ENCODE results near the gene CDH23. TPM values are rescaled to one million over a fixed set of nuclear protein-coding genes. Genes with fewer than 3 reads are reported as not detected.

Gene CDH23
- total and polyA plus RNA-seq, 2 donors (not counting 1 experiment from before 2014, with no cell fraction given) = 0.37 to 0.89 TPM

DNA sequence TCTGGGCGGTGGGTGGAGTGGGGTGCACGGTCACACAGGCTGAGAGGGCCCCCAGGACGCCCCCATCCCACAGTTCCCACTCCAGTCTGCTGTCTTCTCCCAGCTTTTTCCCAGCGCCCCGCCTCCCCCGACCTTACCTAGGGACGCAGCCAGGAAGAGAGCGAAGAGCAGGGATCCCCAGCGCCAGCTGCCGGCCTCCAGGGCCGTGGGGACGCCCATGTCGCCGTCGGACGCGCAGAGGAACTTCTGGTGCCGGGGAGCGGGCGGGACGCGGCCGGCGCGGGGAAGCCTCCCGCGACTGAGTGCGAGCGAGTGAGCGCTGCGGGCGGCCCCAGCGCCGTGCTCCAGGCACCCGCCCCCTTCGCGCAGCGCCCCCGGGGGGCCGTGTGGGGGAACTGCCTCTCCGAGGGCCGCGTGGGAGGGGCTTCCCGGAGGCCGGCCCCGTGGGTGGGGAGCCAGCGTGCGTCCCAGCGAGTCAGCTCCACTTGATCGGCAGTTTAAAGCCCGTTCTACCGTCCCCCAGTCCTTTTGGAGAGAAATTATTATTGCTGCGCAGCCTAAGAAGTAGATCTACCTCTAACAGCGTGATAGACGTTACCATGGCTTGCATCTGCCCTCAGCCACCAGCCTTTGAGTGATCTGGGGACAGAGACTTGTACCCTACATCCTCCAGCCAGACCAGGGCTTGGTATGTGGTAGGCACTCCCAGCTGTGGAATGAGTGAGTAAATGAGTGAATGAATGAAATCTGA, 376.7 kb downstream of the CDH23 start, which contains the start of gene VSIR:
VSIR (minus strand) TSS at position 300 of the 751 bp plus-strand sequence; CDS start at position 219, 81 bp downstream.
- ATAC-seq (ENCODE audit: low read depth) (peak; percentile 81), DNase-seq (peak; percentile 95)
- TF ChIP-seq, protein P1, sequence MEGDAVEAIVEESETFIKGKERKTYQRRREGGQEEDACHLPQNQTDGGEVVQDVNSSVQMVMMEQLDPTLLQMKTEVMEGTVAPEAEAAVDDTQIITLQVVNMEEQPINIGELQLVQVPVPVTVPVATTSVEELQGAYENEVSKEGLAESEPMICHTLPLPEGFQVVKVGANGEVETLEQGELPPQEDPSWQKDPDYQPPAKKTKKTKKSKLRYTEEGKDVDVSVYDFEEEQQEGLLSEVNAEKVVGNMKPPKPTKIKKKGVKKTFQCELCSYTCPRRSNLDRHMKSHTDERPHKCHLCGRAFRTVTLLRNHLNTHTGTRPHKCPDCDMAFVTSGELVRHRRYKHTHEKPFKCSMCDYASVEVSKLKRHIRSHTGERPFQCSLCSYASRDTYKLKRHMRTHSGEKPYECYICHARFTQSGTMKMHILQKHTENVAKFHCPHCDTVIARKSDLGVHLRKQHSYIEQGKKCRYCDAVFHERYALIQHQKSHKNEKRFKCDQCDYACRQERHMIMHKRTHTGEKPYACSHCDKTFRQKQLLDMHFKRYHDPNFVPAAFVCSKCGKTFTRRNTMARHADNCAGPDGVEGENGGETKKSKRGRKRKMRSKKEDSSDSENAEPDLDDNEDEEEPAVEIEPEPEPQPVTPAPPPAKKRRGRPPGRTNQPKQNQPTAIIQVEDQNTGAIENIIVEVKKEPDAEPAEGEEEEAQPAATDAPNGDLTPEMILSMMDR (IDR thresholded peaks at IDR 0.05) = peak; percentile 93
- no peak for TF ChIP-seq EZH2 (IDR thresholded peaks at IDR 0.05; ENCODE audit: borderline replicate concordance, insufficient read depth, low read depth, low read length, poor library complexity, severe bottlenecking)
- CTCF ChIA-PET = interaction anchor here (0.6 to 4.8 kb wide), 37 partner anchors 9 to 457 kb away, joined by 3 to 36 read pairs (median 4); partner anchors contain the start of gene SLC29A3
- peaks cover 82% of the 10 kb centered on the region for H3K79me2 ChIP-seq (ENCODE audit: control insufficient read depth, insufficient read depth, low read length)
- peak within 1 kb of the TSS; percentile 88 to 95 for H3K27ac ChIP-seq (ENCODE audit: low read length in 2 of 2)
- H3K27me3 ChIP-seq (replicated peaks in 1 of 4; ENCODE audit: control extremely low read depth in 1 of 4, control insufficient read depth in 3 of 4, insufficient read depth in 4 of 4, low read length in 3 of 4) = no peaks in the 10 kb centered on the region
- no peaks in the 10 kb centered on the region for H4K20me1 ChIP-seq (ENCODE audit: control insufficient read depth, insufficient read depth, low read length, poor library complexity, severe bottlenecking)
- no peaks in the 10 kb centered on the region for H3K9me3 Mint-ChIP-seq (ENCODE audit: insufficient read depth)
- H3K4me1 ChIP-seq (ENCODE audit: control insufficient read depth in 2 of 2, insufficient read depth in 2 of 2, low read length in 2 of 2) = peaks cover 78 to 90% of the 10 kb centered on the region in 2 donors
- POLR2A ChIA-PET = interaction anchor here (0.6 to 3.0 kb wide), 15 partner anchors 10 to 479 kb away, joined by 3 to 12 read pairs (median 3); partner anchors contain the start of genes ANAPC16 and ASCC1
- peak within 1 kb of the TSS; percentile 94 for H3K9ac ChIP-seq (ENCODE audit: low read length)
- no peaks in the 10 kb centered on the region for H3K9me3 ChIP-seq (ENCODE audit: control extremely low read depth in 1 of 3, control insufficient read depth in 2 of 3, insufficient read depth in 1 of 3, low read length in 2 of 3)
- H2AFZ ChIP-seq (ENCODE audit: insufficient read depth, low read depth, low read length, poor library complexity, severe bottlenecking) = peak within 1 kb of the TSS; percentile 81
- intact Hi-C loops (cut with micrococcal nuclease) = loop anchor here (1.0 to 5.0 kb wide), 6 partner anchors 25 to 454 kb away; partner anchors contain the start of genes PSAP and SLC29A3
- H3K4me3 ChIP-seq (ENCODE audit: control extremely low read depth in 1 of 5, extremely low read depth in 1 of 5, insufficient read depth in 1 of 5, low read depth in 2 of 5, low read length in 4 of 5) = peak within 1 kb of the TSS; percentile 82 to 97 (median 90)
- under 1% methylated on average over 47 of the region's 55 CpGs for WGBS (ENCODE audit: insufficient coverage)
- H3K4me2 ChIP-seq (replicated peaks; ENCODE audit: low read depth, low read length, poor library complexity, severe bottlenecking) = peak within 1 kb of the TSS; percentile 83
- H3K36me3 ChIP-seq (replicated peaks in 1 of 2; ENCODE audit: control extremely low read depth in 1 of 2, control insufficient read depth in 1 of 2, extremely low read depth in 1 of 2, insufficient read depth in 2 of 2, low read length in 1 of 2) = peaks cover 0 to 7% of the 10 kb centered on the region in 2 experiments
- peak within 1 kb of the TSS; percentile 92 for H3K27ac Mint-ChIP-seq
- peaks cover 86% of the 10 kb centered on the region for H3K4me1 Mint-ChIP-seq
- no peaks in the 10 kb centered on the region for H3K27me3 Mint-ChIP-seq
- peak within 1 kb of the TSS; percentile 94 for H3K4me3 Mint-ChIP-seq
